GM18517 (cell line): Measurements from ENCODE around the gene HARBI1.

Source experiments
- ATAC-seq: cut with Tn5 transposase; IDR thresholded peaks from one replicate; pipeline ENCODE4 v1.9.1; 2021; ENCODE audit warnings: mild to moderate bottlenecking, moderate library complexity; ENCODE audit not compliant: unreplicated experiment

The HARBI1 gene

GRCh38 chr11:46557684-46558151 is 59.3 kb downstream of the HARBI1 start:
- ATAC-seq: no peak

- peak; percentile 44 for ATAC-seq
Observed at GRCh38 chr11:46555267-46556054, 61.6 kb downstream of the HARBI1 start.

DNA sequence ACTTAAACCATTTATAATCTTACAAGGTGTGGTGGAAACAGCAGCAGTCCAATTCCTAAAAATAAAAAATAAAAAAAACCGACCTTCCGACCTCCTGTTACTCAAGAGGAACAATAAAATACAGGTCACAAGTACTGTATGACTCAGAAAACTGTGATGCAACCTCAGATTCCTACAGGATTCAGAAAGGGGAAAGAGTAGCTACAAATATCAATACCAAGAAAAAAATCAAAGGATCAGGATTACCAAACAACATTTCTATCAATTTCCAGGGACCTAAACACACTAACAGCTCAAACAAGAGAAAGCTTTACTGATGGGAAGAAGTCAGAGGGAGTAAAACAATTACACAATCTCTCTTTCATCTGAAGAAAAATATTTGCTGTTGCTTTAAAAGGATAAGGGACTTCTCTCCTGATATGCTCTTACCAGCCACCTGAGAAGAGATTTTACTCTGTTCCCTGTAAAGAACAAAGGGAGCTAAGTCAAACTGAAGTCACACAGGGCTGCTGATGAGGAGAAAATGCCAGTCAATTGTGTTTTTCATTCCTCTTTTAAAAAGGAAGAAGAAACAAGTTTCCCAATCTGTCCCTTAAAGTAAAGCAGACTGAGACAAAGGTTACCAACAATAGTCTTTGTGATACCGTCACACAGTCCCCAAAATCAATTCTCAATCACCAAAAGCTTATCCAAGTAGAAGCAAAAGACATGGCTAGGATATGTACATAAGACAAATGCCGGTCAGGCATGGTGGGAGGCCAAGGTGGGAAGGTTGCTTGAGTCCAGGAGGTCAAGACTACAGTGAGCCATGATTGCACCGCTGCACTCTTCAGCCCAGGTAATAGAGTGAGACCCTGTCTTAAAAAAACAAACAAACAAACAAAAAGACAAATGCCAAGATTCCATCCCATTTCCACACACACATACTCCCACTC is 62.5 kb downstream of the HARBI1 start:
- ATAC-seq: no peak

GRCh38 chr11:46553814-46554212 is 63.2 kb downstream of the HARBI1 start:
- ATAC-seq: no peak
